Left ventricle myocardium superior (tissue), 1 donor: Measurements from ENCODE around the gene CSNK1D. TPM values are rescaled to one million over a fixed set of nuclear protein-coding genes. Genes with fewer than 3 reads are reported as not detected.
"Not testable (repeated sequence)": the region's sequence is repeated elsewhere in the genome, so short reads cannot be mapped to it uniquely, and the experiment has no call there.

Experiments
- ATAC-seq: fragments of 200-7000 bp; cut with Tn5 transposase; one replicate; pipeline ENCODE4 v1.9.1; 2020; ENCODE audit warnings: mild to moderate bottlenecking, moderate library complexity
- DNase-seq: peaks from one replicate; pipeline ENCODE4 v3.0.0-alpha.2; 2020
- intact Hi-C: fragments of 100-400 bp; cut with micrococcal nuclease; formaldehyde crosslinking; loops from one replicate; pipeline ENCODE4 v1.11.0; 2022
- microRNA-seq: library from miRNA; unstranded; fragments of <30 nt; microRNA quantifications from one replicate; pipeline ENCODE4 v1.2.0, GENCODE V29; 2020; ENCODE audit warnings: borderline number of aligned reads
- total RNA-seq: library from RNA; stranded (reverse); fragmentation: NEBNext Ultra II Directional; extraction: Animal tissue kit (Norgen Biotek cat#: 25700); gene quantifications from one replicate; pipeline ENCODE4 v1.2.1, GENCODE V29; 2021
- donor health status: DM: no; HTN: yes; CAD: no; lungs with severe emphysema.

The CSNK1D gene
- total RNA-seq, 1 donor from 2014 or later: 64.4 TPM

DNA sequence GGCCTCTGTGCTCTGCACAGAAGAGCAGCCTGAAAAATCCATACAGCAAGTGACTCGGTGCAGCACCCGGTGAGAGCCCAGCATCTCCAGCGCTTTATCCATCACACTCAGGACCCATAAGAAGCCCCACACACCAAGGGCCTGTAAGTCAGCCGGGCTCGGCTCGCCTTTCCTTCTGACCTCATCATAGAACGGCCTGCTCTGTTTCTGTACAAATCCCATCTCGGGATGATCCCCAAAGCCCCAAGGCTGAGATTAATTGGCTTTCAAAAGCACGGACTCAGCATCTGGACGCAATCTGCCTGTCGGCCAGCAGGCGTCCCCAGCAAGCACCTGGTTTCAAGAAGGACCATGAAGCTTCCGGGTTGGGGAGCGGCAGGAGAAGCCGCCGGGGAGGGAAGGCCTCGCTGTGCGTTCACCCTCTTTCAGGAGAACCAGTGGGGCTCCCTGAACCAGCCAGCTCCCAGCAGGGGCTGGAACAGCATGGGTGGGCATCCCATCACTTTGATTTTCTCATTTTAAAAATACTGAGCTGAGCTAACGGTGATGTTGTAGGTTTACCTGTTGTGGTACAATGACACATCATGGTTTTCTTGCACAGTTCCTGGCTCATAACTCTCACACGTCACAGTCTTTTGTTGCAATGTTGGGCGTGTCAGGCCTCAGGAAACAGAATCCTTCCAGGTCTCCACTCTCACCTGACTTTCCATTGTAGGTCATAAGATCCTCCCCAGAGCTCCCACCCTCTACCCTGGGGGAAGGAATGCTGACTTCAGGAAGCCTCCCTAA is 67.6 kb downstream of the CSNK1D start:
- intact Hi-C loops: no loop called here
- DNase-seq (peak; percentile 89), ATAC-seq (peak; percentile 88)

DNA sequence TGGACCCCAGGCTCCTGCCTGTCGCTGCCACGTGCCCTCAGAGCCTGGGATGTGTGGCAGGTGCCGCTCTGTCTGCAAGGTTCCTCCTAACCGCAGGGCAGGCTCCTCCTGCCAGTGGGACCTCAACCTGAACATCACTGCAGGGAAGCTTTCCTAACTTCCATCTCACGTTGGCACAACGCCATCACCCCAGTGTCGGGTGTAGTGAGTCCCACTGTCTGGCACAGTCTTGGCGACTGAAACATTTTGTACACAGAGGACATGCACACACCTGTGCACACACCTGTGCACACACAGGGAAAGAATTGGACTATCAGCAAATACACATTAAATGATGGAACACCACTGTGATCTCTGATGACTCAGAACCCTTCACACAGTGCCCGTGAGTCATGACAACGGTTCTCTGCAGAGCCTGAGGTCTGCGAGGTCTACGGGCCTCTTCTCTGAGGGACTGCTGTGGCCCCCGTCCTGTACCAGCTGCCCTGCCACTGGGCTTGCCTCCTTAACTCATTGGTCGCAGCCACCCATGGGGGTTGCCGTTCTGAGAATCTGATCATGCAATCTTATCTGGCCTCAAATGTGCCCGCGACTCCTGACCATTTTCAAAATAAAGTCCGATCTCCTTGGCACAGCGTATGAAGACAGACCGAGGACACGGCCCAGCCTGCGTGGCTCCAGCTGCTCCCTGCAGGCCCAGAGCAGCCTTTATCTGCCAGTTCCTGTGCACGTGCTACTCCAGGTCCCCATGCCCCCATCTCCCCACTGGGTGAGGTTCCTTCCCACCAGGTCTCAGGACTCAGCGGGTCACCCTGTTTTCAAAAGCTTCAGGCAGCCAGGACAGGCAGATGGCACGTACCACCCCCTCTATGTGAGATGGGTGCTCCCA is 68.4 kb downstream of the CSNK1D start:
- peak; percentile 50 for ATAC-seq
- DNase-seq: no peak
- intact Hi-C loops: no loop called here

GRCh38 chr17:82203920-82204319 is 69.6 kb downstream of the CSNK1D start:
- ATAC-seq (no peak), DNase-seq (no peak)
- intact Hi-C loops: no loop called here

GRCh38 chr17:82202981-82203380 is 70.5 kb downstream of the CSNK1D start:
- ATAC-seq: no peak
- DNase-seq: no peak
- intact Hi-C loops: no loop called here

DNA sequence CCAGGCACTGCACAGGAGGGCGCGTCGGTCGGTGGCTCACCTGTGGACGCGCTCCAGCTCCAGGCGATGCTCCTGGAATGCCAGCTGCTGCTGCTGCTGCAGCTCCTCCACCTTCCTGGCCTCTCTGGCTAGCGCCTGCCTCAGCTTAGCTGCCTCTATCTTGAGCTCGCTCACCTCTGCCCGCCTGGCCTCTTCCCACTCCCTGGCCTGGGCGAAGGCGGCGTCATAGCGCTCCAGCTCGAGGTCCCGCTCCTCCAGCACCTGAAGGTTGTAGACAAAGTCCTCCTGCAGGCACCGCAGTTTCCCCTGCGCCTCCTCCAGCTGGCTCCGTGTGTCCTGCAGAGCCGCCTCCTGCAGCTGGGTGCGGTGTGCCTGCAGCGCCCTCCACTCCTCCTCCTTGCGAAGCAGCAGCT is 72.0 kb downstream of the CSNK1D start:
- intact Hi-C loops: no loop called here
- ATAC-seq: no peak
- DNase-seq: no peak

- intact Hi-C loops: no loop called here
- ATAC-seq: no peak
- no peak for DNase-seq
These were observed 72.6 kb downstream of the CSNK1D start for GRCh38 chr17:82200743-82201497.

DNA sequence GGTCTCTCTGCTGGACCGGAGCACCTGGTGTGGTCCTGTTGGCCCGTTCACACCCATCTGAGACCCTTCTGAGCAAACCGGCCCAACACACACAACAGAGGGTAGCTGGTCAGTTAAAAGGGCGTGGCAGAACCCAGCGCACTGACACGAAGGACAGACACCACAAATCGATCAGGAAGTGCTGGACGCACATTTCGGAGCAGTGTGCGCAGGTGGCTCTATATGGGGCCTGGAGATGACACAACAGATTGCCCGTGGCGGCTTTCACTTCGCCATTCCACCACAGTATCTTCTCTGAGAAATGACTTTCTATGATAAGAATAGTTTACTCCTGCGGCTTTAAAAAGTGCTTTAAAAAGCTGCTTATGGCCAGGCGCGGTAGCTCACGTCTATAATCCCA is 73.4 kb downstream of the CSNK1D start:
- intact Hi-C loops: no loop called here
- no peak for ATAC-seq
- DNase-seq: no peak

DNA sequence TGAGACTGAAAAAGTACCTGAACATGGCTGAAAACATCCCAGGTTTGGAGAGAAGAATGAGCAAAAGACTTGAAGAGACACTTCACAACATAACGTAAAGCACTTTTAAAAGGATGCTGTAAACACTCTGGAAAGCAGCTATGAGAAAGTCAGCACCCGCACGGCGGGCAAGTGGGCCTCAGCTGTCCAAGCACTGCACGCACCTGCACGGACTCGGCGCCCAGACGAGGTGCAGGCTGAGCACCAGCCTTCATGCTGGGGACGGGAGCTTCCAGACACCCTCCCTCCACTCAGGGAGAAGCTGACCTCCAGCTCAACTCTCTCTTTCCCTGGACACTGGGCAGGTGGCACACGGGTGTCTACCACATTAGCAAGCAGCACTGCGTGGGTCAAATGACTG is 74.0 kb downstream of the CSNK1D start:
- intact Hi-C loops: no loop called here
- no peak for DNase-seq
- ATAC-seq: no peak

DNA sequence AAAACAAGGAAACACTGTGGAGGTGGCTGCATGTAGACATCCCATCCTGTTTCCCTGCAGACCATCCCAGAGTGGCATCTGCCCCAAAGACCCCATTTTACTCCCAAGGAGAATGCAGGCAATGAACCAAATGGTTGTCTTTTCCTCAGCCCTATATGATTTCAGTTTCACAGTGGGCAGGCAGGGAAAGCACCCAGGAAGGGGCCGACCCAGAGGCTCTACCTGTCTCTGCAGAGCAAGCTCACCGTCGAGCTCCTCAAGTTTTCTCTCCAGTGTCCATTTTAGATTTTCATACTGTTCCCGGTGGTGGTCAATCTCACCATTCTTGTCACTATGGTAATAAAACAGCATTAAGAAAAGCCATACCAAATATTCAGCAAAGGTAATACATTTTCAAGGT is 75.4 kb downstream of the CSNK1D start:
- intact Hi-C loops: no loop called here

GRCh38 chr17:82195675-82196672 is 77.5 kb downstream of the CSNK1D start:
- intact Hi-C loops: no loop called here
- ATAC-seq: peak; percentile 62
- DNase-seq: no peak

More for the DNA sequence above, 75.4 kb downstream of the CSNK1D start:
- DNase-seq: no peak
- no peak for ATAC-seq

DNA sequence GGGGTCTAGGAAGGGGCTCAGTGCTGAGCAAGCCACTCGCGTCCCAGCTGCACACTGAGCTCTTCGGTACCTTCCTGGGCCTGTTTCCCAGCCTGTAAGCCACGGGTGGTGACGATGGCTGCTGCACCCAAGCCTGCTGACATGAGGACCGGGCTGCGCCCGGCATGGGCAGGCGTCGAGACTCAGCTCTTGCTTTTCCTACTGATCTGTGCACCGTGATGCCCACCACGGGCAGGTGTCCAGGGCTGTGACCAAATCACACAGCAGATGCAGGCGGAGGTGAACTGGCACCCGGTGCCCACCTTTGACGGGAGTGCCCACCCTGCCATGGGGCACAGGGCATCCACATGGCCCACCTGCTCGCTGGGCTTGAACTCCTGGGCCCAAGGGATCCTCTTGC is 78.7 kb downstream of the CSNK1D start:
- no peak for ATAC-seq
- no peak for DNase-seq
- intact Hi-C loops: no loop called here

DNA sequence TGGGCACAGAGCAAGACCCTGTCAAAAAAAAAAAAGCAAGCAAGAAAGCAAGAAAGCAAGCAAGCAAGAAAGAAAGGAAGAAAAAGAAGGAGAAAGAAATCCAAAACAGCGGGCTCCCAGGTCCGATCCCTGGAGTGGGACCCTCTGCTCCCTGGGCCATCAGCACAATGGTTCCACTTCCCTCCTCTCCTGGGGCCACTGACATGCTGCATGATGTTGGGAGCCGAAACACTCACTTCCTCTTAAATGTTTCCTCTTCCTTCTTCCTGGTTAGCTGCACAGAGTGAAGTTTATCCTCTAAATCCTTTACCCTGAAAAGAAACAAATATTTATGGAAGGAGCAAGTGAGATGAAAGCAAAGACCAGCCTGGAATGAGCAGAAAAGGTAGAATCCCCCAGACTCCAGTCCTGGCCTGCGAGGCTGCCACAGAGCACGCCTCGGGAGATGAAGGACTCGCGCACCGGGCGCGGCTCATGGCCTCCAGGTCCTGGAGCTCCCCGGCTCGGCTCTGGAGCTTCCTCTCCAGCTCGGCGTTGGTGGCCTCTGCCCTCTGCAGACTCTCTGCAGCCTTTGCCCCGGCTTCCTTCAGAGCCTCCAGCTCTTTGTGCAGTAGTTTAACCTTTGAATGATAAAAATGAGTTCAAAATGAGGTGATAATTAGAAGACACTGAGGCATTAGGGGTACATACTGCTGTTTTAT is 79.8 kb downstream of the CSNK1D start:
- ATAC-seq: peak; percentile 59
- intact Hi-C loops: no loop called here
- DNase-seq: peak; percentile 46

GRCh38 chr17:82193050-82193449 is 80.5 kb downstream of the CSNK1D start:
- intact Hi-C loops, ATAC-seq, DNase-seq: not testable (repeated sequence)

Small RNA genes lying within 50 kb of the gene (microRNA-seq; reads per million reads assigned to microRNA genes)
- not detected for gene MIR6787

Other genes with a start within 250 kb of the CSNK1D start
- 1.8 TPM for gene RAC3, start 242.0 kb downstream of the CSNK1D start, total RNA-seq
- gene DCXR, start 236.0 kb downstream of the CSNK1D start, total RNA-seq: 177 TPM
- 21.8 TPM for gene RFNG, start 221.9 kb downstream of the CSNK1D start, total RNA-seq
- gene GPS1, start 221.8 kb downstream of the CSNK1D start, total RNA-seq: 90.6 TPM
- gene DUS1L, start 207.9 kb downstream of the CSNK1D start, total RNA-seq: 67.7 TPM
- gene FASN, start 175.5 kb downstream of the CSNK1D start, total RNA-seq: 17.0 TPM
- gene CCDC57, start 60.9 kb downstream of the CSNK1D start, total RNA-seq: 8.1 TPM
- 7.8 TPM for gene SLC16A3, start 44.7 kb downstream of the CSNK1D start, total RNA-seq
- 0.64 TPM for gene CD7, start 43.9 kb upstream of the CSNK1D start, total RNA-seq
- gene SECTM1, start 60.1 kb upstream of the CSNK1D start, total RNA-seq: 5.5 TPM
- not detected for gene TEX19, start 85.5 kb upstream of the CSNK1D start, total RNA-seq
- 2.1 TPM for gene UTS2R, start 98.1 kb upstream of the CSNK1D start, total RNA-seq
- gene HEXD, start 144.6 kb upstream of the CSNK1D start, total RNA-seq: 18.6 TPM
- gene OGFOD3, start 144.9 kb upstream of the CSNK1D start, total RNA-seq: 28.5 TPM
- gene CYBC1, start 177.1 kb upstream of the CSNK1D start, total RNA-seq: 30.8 TPM
- 90.4 TPM for gene NARF, start 185.0 kb upstream of the CSNK1D start, total RNA-seq
- 41.5 TPM for gene FOXK2, start 246.0 kb upstream of the CSNK1D start, total RNA-seq